ENCODE data around the gene SORD. TPM values are rescaled to one million over a fixed set of nuclear protein-coding genes. Genes with fewer than 3 reads are reported as not detected.
"Not testable (repeated sequence)": the region's sequence is repeated elsewhere in the genome, so short reads cannot be mapped to it uniquely, and the experiment has no call there.

SORD gene
- total RNA-seq, 1 donor from 2014 or later = 19.9 TPM

DNA sequence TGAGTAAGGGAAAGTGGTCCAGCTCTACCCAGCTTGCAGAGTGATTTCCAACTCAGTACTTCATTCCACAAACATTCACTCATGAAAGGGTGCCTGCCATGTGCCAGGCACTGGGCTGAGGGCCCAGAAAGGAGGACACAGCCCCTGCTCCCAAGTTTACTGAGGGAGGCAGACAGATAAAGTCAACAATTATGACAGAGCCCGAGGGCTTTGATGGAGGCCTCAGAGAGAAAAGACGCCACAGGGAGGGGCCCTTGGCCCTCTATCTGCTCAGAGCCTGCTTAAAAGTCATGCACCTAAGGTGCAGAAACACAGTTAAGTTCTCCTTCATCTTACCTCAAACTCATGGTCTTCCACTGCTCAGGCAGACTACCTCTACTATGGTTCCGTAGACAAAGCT is 1.7 kb downstream of the SORD start:
- DNase-seq (ENCODE audit: low read depth, low spot score) = not testable (repeated sequence)

GRCh38 chr15:45025627-45026026 is 2.6 kb downstream of the SORD start:
- not testable (repeated sequence) for DNase-seq (ENCODE audit: low read depth, low spot score)

- DNase-seq (ENCODE audit: low read depth, low spot score) = no peak
Observed at GRCh38 chr15:45026651-45027190, 3.7 kb downstream of the SORD start.

DNA sequence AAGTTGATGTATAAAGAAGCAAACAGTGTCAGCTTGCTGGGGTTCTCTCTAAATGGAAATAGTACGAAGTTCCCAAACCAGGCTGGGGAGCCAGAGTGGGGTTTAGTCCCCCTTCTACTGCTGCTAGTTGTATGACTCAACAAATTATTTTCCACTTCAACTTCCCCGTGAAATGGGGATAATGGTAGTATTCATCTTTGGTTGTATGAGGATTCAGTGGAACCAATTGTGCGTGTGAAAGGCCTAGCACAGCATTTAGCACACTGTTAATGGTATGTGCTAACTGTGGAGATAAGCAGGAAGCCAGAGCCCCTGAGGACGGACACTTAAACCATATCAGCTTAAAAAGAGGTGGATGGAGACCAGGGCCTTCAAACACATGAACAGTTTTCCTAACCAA is 4.2 kb downstream of the SORD start:
- DNase-seq (ENCODE audit: low read depth, low spot score) = no peak

DNA sequence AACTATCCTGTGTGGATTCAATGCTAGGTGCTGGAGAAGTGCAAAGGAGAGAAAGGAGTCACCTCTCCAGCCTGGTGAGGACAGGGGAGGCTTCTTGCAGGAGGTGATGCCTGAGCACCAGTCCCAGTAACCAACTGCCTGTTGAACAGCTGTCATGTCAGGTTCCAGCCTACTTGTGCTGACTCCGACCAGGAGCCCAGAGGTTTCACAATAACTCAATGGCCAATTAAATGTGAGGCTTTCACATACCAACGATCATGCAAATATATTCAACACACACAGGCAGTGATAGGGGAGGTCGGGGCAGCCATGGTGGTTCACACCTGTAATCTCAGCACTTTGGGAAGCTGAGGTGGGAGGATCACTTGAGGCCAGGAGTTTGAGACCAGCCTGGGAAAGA is 7.7 kb downstream of the SORD start:
- DNase-seq (ENCODE audit: low read depth, low spot score) = no peak

- not testable (repeated sequence) for DNase-seq (ENCODE audit: low read depth, low spot score)
Observed at GRCh38 chr15:45031522-45032028, 8.6 kb downstream of the SORD start.

DNA sequence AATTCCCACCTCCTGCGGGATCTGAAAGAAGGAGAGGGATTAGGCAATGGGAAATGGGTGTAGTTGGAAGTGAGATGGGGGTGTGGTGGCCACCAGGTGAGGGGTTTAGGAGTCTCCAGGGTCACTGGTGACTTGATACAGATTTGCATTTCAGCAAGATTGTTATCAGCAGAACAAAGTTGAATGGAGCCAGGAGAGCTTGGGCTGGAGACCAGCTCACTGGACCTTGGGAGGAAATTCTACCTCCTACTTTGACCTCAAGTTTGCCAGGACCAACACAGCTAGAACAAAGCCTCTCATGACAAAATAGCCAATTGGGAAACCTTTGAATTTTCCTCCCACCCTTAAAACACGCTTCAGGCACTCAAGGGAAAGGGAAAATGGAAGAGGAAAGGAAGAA is 9.5 kb downstream of the SORD start:
- not testable (repeated sequence) for DNase-seq (ENCODE audit: low read depth, low spot score)

GRCh38 chr15:45034087-45034486 is 11.1 kb downstream of the SORD start:
- not testable (repeated sequence) for DNase-seq (ENCODE audit: low read depth, low spot score)

DNA sequence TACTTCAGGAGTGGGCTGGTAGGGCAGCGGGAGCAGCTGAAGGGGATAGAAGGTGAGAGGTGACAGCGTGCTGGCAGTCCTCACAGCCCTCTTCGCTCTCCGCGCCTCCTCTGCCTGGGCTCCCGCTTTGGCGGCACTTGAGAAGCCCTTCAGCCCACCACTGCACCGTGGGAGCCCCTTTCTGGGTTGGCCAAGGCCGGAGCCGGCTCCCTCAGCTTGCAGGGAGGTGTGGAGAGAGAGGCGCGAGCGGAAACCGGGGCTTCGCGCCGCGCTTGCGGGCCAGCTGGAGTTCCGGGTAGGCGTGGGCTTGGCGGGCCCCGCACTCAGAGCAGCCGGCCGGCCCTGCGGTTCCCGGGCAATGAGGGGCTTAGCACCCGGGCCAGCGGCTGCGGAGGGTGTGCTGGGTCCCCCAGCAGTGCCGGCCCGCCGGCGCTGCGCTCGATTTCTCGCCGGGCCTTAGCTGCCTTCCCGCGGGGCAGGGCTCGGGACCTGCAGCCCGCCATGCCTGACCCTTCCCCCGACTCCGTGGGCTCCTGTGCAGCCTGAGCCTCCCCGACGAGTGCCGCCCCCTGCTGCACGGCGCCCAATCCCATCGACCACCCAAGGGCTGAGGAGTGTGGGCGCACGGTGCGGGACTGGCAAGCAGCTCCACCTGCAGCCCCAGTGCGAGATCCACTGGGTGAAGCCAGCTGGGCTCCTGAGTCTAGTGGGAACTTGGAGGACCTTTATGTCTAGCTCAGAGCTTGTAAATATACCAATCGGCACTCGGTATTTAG is 11.8 kb downstream of the SORD start:
- not testable (repeated sequence) for DNase-seq (ENCODE audit: low read depth, low spot score)

GRCh38 chr15:45036812-45037781 is 14.1 kb downstream of the SORD start:
- DNase-seq (ENCODE audit: low read depth, low spot score) = not testable (repeated sequence)

- DNase-seq (ENCODE audit: low read depth, low spot score) = no peak
Observed at GRCh38 chr15:45037936-45038335, 14.9 kb downstream of the SORD start.

- DNase-seq (ENCODE audit: low read depth, low spot score) = not testable (repeated sequence)
Observed at GRCh38 chr15:45040396-45040795, 17.4 kb downstream of the SORD start.

DNA sequence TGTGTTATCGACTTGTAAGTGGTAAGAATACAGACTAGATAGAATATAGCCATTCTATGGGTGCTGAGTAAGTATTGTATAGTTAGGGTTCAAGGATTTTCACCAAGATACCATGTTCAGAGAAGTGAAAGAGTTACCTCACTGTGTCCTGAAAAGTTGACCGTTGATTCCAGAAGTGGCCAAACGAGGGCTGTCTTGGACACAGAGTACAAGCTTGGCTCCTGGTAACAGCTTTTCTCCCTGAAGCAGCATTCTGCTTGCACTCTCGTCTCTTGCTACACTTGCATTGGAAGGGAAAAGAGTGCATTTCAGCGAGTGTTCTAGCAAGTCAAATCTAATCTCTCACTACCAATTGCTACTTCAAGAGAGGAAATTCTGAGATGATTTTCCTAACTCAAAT is 18.5 kb downstream of the SORD start:
- not testable (repeated sequence) for DNase-seq (ENCODE audit: low read depth, low spot score)

DNA sequence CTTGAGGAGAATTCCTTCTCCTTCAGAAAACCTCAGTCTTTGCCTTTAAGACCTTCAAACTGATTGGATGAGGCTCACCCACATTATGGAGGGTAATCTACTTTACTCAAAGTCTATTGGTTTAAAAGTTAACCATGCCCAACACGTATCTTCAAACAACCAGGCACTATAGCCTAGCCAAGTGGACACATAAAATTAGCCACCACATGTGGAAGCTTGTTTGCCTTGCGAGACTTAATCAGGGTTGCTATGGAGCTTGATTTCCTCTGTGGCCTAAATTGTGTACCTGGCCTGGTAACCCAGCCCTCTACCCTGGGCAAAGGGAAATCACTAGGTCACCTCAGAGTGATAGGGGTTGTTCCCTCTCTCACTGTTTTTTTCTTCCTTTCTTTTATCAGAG is 19.9 kb downstream of the SORD start:
- not testable (repeated sequence) for DNase-seq (ENCODE audit: low read depth, low spot score)

GRCh38 chr15:45044270-45044669 is 21.3 kb downstream of the SORD start:
- not testable (repeated sequence) for DNase-seq (ENCODE audit: low read depth, low spot score)

DNA sequence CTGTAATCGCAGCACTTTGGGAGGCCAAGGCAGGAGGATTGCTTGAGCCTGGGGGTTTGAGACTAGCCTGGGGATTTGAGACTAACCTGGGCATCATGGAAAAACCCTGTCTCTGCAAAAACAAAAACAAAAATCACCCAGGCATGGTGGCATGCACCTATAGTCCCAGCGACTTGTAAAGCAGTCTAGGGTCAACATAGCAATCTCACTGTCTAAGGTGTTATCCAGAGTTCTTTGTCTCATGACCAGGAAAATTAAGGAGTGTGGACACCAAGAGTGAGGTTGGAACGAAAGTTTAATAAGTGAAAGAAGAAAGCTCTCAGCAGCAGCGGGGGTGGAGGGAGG is 25.4 kb downstream of the SORD start:
- not testable (repeated sequence) for DNase-seq (ENCODE audit: low read depth, low spot score)

DNA sequence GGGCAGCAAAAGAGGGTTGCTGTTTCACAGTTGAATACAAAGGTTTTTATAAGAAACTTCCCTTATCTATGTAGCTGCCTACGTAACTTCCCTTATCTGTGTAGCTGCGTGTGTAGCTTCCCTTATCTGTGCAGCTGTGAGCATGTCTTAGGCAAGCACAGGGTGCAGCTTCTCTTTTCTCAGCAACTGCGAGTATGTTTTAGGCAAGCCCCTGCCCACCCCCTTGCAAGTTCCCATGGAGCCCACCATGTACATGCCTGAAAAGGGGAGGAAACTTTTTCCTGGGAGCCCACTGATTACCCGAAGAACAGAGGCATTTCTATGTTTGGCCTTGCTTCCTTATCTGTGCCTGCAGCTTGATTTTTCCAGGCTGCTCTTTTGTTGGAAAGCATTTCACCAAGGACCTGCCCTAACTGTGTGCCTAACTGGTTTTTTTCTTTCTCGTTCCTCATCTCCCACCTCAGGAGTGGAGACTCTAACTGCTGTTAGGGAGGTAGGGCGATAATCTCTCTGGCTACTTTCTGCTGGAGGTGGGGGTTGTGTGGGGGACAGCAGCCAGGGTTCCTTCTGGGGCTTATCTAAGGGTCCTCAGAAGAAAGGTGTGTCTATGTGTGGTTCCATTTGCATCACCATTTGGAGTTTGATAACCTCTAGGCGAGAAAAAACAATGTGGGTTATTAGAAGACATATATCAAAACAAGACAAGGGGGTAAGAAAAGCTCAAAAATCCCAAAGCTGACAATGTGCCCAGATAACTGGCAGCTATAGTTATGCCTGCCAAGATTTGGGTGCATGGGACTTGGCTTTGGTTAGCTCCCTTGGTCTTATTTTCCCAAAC is 26.0 kb downstream of the SORD start:
- no peak for DNase-seq (ENCODE audit: low read depth, low spot score)

DNA sequence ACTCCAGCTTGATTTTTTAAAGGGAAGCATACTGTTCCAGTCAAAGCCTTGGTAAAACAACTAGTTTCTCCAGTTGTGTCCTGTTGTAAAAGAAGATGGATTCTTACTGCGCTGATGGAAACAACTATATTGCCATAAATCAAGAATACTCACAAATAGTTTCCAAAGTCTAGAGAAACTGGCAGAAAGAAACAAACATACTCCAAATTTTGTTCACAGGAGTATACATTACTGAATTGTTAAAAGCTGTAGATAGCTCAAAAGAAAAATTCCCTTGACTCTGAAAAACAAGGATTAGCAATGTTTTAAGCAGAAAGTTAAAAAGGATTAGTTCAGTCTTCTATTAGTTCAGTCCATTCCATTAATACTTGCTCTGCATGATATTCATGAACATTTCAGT is 27.6 kb downstream of the SORD start:
- DNase-seq (ENCODE audit: low read depth, low spot score) = no peak

GRCh38 chr15:45052676-45053075 is 29.7 kb downstream of the SORD start:
- not testable (repeated sequence) for DNase-seq (ENCODE audit: low read depth, low spot score)

- not testable (repeated sequence) for DNase-seq (ENCODE audit: low read depth, low spot score)
Observed at GRCh38 chr15:45058690-45059675, 36.0 kb downstream of the SORD start.

Data from pulmonary artery endothelial cell (primary cell).